Activated CD8-positive, alpha-beta memory T cell treated with anti-CD3 and anti-CD28 coated beads for 48 hours (primary cell): ENCODE measurements around the gene SPTBN2.
A peak's percentile ranks its signal among the peaks of the same experiment; 100 is the strongest.

Source experiments
- DNase-seq, 3 experiments: peaks; one replicate each; pipeline ENCODE4 v3.0.0-alpha.2; 2020; ENCODE audit warnings: low read depth in 2 of 3, low spot score in 2 of 3

The SPTBN2 gene

GRCh38 chr11:66686100-66686785, 42.8 kb downstream of the SPTBN2 start:
- DNase-seq = no peak

GRCh38 chr11:66685276-66686099, 43.5 kb downstream of the SPTBN2 start:
- no peak for DNase-seq

GRCh38 chr11:66684635-66685034, 44.4 kb downstream of the SPTBN2 start:
- no peak for DNase-seq

DNA sequence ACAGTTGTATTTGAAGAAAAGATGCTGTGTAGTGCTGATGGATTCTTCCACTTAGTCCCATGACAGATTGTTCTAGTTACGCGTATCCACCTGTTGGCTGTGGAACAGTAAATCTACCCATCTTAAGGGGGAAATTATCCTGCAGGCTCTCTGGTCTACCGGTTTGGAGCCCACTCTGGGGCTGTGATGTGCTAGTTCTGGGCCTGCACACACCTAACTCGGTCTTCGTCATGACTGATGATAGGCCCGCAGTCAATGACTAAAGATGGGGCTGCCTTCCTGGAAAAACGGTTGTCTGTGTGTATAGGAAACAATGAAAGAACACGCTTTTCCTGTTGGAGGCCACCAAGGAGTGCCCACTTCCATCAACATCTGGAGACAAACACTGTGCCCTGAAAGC, 45.1 kb downstream of the SPTBN2 start:
- no peak for DNase-seq

GRCh38 chr11:66680966-66681645, 47.9 kb downstream of the SPTBN2 start:
- DNase-seq = no peak

DNA sequence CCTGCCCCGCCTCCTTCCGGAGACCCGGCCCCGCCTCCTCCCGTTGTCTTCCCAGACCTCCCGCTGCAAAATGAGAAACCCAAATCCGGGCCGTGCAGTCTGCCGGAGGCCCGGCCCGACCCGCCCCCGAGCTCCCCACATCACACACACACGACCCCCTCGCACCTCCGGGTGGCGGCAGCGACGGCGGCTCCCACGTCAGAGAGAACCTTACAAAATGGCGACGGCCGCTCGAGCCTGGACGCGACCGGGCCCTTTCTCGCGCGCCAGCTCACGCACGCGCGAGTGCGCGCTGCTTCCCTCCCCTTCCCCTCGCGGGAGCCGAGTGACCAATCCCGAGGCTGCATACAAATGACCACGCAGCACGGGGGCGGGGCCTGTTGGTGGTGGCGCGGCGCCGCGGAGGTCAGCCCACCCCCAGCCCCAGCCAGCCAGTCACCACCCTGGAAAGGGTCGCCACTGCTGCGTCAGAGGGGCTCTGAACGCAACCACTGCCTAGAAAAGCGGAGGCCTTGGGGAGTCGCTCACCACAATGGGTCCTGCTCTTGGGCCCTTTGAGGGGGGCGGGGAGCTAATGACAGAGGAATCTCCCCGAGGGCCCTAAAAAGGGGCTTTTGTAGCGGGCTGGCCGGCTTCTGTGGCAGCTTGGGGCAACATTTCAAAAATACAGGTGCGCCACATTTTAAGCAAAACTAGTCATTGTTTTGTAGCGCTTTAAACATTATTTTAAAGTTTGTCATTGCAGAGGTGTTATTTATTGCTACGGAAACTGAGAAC, 51.2 kb downstream of the SPTBN2 start, which contains the start of gene RBM4B:
RBM4B (minus strand) TSS at position 289 of the 777 bp plus-strand sequence. CDS start 808 bp downstream, outside the sequence.
- DNase-seq = peak; percentile 91 to 94 (median 94)

DNA sequence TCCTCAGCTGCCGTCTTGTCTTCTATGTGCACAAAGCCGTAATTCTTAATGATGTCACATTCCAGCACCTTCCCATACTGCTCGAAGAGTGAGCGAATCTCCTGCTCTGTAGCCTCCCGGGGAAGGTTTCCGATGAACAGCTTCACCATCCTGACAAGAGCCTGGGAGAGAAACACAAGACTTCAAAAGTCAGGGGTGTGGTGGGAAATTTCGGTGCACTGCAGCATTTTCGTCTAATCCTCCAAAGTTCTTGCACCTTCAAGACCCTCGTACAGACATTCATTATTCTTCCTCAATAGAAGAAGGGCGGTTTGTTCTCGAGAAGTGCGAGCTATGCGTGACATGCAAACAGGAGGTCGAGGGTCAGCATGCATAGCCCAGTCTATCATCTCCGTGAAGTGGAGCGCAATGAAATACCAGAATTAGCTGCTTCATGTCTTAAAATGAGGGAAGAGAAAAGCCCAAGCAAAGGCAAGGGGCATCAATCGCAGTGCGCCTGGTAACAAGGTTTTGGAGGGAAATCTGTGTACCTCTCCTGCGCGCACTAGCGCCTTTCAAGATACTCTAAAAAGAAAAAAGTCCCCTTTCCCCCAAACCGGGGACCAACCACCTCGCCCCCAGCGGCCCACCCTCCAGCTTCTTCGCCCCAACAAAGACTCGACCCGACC, 52.0 kb downstream of the SPTBN2 start:
- no peak for DNase-seq

GRCh38 chr11:66676282-66676919, 52.6 kb downstream of the SPTBN2 start:
- no peak for DNase-seq

- DNase-seq = no peak
Measured at GRCh38 chr11:66674964-66675602, 53.9 kb downstream of the SPTBN2 start.

DNA sequence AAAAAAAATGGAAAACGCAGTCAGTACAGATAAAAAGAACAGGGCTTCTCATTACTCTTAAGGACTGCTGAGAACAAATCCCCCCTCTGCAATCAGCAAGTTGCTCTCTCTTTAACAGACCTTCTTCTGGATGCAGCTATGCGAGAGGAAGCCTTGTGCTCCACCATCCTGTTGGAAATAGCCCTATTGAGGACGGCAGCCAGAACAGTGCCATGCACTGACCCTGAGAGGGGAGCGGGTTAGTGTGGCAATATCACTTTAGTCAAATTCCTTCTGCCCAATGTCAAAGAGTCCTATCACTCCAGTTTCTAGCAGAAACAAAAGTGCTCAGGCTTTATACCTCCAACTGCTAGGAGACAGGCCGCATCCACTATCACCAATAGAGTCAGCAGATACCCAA, 58.2 kb downstream of the SPTBN2 start:
- DNase-seq = no peak

DNA sequence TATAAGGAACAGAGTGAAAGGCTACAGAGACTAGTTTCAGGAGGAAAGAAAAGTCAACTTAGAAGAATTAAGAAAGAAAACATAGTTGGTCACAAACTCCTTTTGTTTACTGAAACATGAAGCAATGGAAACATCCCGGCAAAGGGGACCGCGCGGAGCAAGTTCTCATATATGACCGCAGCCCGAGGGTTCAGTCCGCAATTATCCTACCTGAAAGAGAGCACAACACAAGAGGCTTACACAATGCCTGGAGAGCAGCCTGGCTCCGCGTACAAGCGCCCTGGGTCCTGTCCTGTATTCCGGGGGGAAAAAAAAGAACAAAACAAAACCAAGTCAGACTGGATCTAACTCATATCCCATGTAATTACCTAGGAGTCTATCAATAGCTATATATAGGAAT, 63.6 kb downstream of the SPTBN2 start:
- no peak for DNase-seq

- DNase-seq = no peak
Measured at GRCh38 chr11:66663741-66664296, 65.2 kb downstream of the SPTBN2 start.

- no peak for DNase-seq
Measured at GRCh38 chr11:66659763-66660162, 69.3 kb downstream of the SPTBN2 start.

DNA sequence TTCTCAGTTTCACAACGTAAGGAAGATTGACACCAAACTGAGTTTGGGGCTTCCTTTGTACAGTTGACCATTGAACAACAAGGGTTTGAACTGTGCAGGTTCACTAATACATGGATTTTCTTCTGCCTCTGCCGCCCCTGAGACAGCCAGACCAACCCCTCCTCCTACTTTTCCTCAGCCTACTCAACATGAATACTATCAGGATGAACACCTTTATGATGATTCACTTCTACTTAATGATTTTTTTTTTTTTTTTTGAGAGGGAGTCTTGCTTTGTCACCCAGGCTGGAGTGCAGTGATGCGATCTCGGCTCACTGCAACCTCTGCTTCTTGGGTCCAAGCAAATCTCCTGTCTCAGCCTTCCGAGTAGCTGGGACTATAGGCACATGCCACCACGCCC, 75.9 kb downstream of the SPTBN2 start:
- DNase-seq = no peak

DNA sequence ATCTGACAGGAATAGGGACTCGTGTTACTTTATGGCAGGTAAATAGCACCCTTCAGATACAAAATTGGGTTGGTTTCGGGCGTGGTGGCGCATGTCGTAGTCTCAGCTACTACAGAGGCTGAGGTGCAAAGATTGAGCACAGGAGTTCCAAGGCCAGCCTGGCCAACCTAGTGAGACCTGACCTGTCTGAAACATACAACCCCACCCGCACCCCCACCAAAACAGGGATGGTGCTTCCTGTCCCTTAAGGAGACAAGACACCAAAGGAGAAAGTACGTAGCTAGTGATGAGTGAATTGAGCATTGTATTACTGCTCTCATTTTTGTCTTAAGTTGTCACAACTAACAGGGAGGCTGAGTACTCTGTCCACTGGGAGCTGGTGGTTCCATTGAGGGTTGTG, 76.4 kb downstream of the SPTBN2 start:
- DNase-seq = no peak

DNA sequence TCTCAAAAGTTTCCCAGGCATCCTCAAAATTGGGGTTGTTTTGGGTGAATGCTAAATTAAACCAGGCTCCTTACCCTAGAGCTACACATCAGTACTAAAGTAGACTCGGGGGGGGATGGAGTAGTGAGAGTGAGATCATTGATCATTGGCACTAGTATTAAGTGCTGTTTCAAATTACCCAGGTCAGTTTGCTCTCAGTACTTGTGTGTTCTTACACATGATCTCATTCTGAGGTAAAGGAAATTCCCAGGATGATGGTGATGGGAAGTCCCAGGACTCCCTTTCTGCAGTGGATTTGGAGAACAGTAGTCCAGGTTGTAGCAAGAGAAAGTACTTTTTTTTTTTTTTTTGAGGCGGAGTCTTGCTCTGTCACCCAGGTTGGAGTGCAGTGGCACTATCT, 78.0 kb downstream of the SPTBN2 start:
- DNase-seq = no peak

GRCh38 chr11:66649903-66650302, 79.1 kb downstream of the SPTBN2 start:
- no peak for DNase-seq

DNA sequence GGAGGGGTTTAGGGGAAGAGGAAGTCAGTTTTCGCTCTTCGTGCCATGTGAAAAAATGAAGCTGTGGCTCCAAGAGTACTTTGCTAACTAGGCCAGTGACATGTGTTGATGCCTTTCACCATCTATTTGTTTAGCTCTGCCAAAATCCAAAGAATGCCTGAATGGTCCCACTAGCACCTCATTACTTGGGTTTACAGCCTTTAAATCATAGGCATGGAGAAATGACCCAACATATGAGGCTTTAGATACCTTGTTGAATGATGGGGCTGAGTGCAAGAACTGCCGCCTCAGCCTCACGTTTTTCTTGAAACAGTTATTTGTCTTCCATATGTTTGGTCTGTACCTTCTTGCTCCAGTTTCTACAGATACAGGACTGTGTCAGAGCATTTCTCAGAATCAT, 82.2 kb downstream of the SPTBN2 start:
- no peak for DNase-seq

GRCh38 chr11:66643745-66644437, 85.1 kb downstream of the SPTBN2 start:
- DNase-seq = no peak
